ENCODE measurements around the gene FCRL5.

DNA sequence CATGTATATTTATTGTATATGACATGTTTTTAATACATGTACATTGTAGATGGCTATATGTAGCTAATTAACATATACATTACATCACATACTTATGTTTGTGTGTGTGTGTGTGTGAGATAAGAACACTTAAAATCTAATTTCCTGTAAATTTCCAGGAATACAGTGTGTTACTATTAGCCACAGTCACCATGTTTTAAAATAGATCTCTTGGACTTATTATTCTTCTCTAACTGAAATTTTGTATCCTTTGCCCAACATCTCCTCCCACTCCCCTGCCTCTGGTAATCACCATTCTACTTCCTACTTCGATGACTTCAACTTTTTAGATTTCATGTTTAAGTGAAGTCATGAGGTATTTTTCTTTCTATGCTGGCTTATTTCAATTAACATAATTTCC lies 64.8 kb downstream of the FCRL5 start:
- no peak for TF ChIP-seq TOX (CRISPR knock-in tag; IDR thresholded peaks at IDR 0.05; ENCODE audit: borderline replicate concordance)
- TF ChIP-seq CSRNP3 (CRISPR knock-in tag; IDR thresholded peaks at IDR 0.05), result no peak
- no peak for TF ChIP-seq ISL1 (CRISPR knock-in tag; IDR thresholded peaks at IDR 0.05)
- TF ChIP-seq ESRRG (CRISPR knock-in tag; IDR thresholded peaks at IDR 0.05), result no peak
- no peak for TF ChIP-seq ZFP30 (CRISPR knock-in tag; IDR thresholded peaks at IDR 0.05)
- TF ChIP-seq ZNF565 (CRISPR knock-in tag; conservative IDR thresholded peaks at IDR 0.05; ENCODE audit: low read depth), result no peak
- no peak for TF ChIP-seq BACH2 (CRISPR knock-in tag; IDR thresholded peaks at IDR 0.05; ENCODE audit: borderline replicate concordance)
- TF ChIP-seq, protein P1, sequence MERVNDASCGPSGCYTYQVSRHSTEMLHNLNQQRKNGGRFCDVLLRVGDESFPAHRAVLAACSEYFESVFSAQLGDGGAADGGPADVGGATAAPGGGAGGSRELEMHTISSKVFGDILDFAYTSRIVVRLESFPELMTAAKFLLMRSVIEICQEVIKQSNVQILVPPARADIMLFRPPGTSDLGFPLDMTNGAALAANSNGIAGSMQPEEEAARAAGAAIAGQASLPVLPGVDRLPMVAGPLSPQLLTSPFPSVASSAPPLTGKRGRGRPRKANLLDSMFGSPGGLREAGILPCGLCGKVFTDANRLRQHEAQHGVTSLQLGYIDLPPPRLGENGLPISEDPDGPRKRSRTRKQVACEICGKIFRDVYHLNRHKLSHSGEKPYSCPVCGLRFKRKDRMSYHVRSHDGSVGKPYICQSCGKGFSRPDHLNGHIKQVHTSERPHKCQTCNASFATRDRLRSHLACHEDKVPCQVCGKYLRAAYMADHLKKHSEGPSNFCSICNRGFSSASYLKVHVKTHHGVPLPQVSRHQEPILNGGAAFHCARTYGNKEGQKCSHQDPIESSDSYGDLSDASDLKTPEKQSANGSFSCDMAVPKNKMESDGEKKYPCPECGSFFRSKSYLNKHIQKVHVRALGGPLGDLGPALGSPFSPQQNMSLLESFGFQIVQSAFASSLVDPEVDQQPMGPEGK (CRISPR knock-in tag; IDR thresholded peaks at IDR 0.05; ENCODE audit: borderline replicate concordance), result no peak
- TF ChIP-seq ARNTL (CRISPR knock-in tag; IDR thresholded peaks at IDR 0.05; ENCODE audit: borderline replicate concordance, low read depth), result no peak
- no peak for TF ChIP-seq GLIS3 (CRISPR knock-in tag; IDR thresholded peaks at IDR 0.05)
- TF ChIP-seq CREB5 (CRISPR knock-in tag; IDR thresholded peaks at IDR 0.05; ENCODE audit: low read depth), result no peak
- TF ChIP-seq, protein P2, sequence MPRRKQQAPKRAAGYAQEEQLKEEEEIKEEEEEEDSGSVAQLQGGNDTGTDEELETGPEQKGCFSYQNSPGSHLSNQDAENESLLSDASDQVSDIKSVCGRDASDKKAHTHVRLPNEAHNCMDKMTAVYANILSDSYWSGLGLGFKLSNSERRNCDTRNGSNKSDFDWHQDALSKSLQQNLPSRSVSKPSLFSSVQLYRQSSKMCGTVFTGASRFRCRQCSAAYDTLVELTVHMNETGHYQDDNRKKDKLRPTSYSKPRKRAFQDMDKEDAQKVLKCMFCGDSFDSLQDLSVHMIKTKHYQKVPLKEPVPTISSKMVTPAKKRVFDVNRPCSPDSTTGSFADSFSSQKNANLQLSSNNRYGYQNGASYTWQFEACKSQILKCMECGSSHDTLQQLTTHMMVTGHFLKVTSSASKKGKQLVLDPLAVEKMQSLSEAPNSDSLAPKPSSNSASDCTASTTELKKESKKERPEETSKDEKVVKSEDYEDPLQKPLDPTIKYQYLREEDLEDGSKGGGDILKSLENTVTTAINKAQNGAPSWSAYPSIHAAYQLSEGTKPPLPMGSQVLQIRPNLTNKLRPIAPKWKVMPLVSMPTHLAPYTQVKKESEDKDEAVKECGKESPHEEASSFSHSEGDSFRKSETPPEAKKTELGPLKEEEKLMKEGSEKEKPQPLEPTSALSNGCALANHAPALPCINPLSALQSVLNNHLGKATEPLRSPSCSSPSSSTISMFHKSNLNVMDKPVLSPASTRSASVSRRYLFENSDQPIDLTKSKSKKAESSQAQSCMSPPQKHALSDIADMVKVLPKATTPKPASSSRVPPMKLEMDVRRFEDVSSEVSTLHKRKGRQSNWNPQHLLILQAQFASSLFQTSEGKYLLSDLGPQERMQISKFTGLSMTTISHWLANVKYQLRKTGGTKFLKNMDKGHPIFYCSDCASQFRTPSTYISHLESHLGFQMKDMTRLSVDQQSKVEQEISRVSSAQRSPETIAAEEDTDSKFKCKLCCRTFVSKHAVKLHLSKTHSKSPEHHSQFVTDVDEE (CRISPR knock-in tag; IDR thresholded peaks at IDR 0.05), result no peak
- TF ChIP-seq TCF4 (CRISPR knock-in tag; IDR thresholded peaks at IDR 0.05; ENCODE audit: borderline replicate concordance), result no peak
